ENCODE measurements around the gene FARP1.

DNA sequence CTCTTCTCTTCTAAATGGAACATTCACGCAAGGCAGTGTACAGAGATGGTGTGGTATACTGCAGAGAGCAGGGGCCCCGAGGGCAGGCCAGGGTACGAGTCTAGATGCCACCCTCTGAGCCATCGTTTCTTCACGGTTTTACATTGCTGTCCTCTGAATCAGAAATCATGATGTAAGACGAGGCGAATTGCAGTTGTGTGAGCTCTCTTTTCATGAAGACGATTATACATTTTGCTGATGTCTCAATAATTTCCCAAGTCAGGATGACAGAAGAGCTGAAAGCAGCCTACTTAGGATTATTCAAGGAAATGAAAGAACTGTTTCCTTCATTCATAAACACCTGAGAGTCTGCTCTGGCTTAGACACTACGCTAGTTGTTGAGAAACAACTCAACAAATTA lies 127.9 kb downstream of the FARP1 start:
- TF ChIP-seq SMAD1 (IDR thresholded peaks at IDR 0.05; ENCODE audit: low read depth, partially characterized antibody) (no peak), SRF (IDR thresholded peaks at IDR 0.05; ENCODE audit: low read depth in 2 of 2, low read length in 2 of 2) (no peak), SP1 (IDR thresholded peaks at IDR 0.05; ENCODE audit: low read depth, low read length) (no peak), YY1 (IDR thresholded peaks at IDR 0.05; ENCODE audit: low read depth, low read length) (no peak), BHLHE40 (IDR thresholded peaks at IDR 0.05; ENCODE audit: borderline replicate concordance in 1 of 2, low read depth in 2 of 2, low read length in 1 of 2) (no peak)
- TF ChIP-seq, protein P1, sequence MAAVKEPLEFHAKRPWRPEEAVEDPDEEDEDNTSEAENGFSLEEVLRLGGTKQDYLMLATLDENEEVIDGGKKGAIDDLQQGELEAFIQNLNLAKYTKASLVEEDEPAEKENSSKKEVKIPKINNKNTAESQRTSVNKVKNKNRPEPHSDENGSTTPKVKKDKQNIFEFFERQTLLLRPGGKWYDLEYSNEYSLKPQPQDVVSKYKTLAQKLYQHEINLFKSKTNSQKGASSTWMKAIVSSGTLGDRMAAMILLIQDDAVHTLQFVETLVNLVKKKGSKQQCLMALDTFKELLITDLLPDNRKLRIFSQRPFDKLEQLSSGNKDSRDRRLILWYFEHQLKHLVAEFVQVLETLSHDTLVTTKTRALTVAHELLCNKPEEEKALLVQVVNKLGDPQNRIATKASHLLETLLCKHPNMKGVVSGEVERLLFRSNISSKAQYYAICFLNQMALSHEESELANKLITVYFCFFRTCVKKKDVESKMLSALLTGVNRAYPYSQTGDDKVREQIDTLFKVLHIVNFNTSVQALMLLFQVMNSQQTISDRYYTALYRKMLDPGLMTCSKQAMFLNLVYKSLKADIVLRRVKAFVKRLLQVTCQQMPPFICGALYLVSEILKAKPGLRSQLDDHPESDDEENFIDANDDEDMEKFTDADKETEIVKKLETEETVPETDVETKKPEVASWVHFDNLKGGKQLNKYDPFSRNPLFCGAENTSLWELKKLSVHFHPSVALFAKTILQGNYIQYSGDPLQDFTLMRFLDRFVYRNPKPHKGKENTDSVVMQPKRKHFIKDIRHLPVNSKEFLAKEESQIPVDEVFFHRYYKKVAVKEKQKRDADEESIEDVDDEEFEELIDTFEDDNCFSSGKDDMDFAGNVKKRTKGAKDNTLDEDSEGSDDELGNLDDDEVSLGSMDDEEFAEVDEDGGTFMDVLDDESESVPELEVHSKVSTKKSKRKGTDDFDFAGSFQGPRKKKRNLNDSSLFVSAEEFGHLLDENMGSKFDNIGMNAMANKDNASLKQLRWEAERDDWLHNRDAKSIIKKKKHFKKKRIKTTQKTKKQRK (IDR thresholded peaks at IDR 0.05; ENCODE audit: low read depth, low read length), result no peak
